ENCODE results near the gene DKK1.

DNA sequence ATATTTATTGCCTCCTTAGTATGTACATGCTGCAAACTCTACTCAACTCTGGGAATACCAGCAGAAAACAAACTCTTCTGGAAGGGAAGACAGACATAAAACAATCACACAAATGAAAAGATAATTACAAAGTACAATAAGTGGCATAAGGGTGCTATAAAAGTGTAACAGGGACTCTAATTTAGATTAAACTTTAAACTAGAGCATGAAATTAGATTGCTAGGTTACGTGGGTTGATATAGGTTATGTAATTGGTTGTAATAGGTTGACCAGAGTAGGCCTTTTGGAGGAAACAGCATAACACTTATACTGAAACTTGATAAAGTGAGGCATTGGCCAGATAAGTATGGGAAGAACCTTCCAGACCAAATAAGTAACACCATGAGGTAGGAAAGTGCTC is 26.2 kb upstream of the DKK1 start:
- TF ChIP-seq, protein P1, sequence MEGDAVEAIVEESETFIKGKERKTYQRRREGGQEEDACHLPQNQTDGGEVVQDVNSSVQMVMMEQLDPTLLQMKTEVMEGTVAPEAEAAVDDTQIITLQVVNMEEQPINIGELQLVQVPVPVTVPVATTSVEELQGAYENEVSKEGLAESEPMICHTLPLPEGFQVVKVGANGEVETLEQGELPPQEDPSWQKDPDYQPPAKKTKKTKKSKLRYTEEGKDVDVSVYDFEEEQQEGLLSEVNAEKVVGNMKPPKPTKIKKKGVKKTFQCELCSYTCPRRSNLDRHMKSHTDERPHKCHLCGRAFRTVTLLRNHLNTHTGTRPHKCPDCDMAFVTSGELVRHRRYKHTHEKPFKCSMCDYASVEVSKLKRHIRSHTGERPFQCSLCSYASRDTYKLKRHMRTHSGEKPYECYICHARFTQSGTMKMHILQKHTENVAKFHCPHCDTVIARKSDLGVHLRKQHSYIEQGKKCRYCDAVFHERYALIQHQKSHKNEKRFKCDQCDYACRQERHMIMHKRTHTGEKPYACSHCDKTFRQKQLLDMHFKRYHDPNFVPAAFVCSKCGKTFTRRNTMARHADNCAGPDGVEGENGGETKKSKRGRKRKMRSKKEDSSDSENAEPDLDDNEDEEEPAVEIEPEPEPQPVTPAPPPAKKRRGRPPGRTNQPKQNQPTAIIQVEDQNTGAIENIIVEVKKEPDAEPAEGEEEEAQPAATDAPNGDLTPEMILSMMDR (IDR thresholded peaks at IDR 0.05), result no peak
- TF ChIP-seq POLR2A (IDR thresholded peaks at IDR 0.05), result no peak
